GM23248 (cell line): ENCODE measurements around the gene ADISSP. TPM values are rescaled to one million over a fixed set of nuclear protein-coding genes. Genes with fewer than 3 reads are reported as not detected.

Experiments
- DNase-seq: peaks from one replicate; pipeline ENCODE4 v3.0.0-alpha.2; 2015
- H2AFZ ChIP-seq: fragments of 200-600 bp; sonication (generic); 2 replicates; pipeline ENCODE4 v1.6.1; 2016; ENCODE audit warnings: antibody characterized with exemption
- H3F3A ChIP-seq: fragments of 200-600 bp; sonication (generic); 2 replicates; pipeline ENCODE4 v1.6.1; 2016; ENCODE audit warnings: mild to moderate bottlenecking, antibody characterized with exemption, mixed run types; ENCODE audit not compliant: insufficient read depth
- H3K27ac ChIP-seq: fragments of 200-600 bp; sonication (generic); 2 replicates; pipeline ENCODE4 v1.5.1; 2016; ENCODE audit warnings: mild to moderate bottlenecking
- H3K27me3 ChIP-seq: fragments of 200-600 bp; sonication (generic); replicated peaks from 2 replicates; pipeline ENCODE4 v1.6.1; 2016; ENCODE audit warnings: mild to moderate bottlenecking; ENCODE audit not compliant: insufficient read depth
- H3K36me3 ChIP-seq: fragments of 200-600 bp; sonication (generic); 2 replicates; pipeline ENCODE4 v1.6.1; 2016; ENCODE audit warnings: low read depth, mild to moderate bottlenecking
- H3K4me1 ChIP-seq: fragments of 200-600 bp; sonication (generic); 2 replicates; pipeline ENCODE4 v1.6.1; 2016; ENCODE audit warnings: mild to moderate bottlenecking; ENCODE audit not compliant: insufficient read depth
- H3K4me2 ChIP-seq: fragments of 200-600 bp; sonication (generic); one replicate; pipeline ENCODE4 v1.6.1; 2016; ENCODE audit warnings: mild to moderate bottlenecking; ENCODE audit not compliant: unreplicated experiment
- H3K4me3 ChIP-seq: fragments of 200-600 bp; sonication (generic); 2 replicates; pipeline ENCODE4 v1.5.1; 2016; ENCODE audit warnings: mild to moderate bottlenecking
- H3K79me2 ChIP-seq: fragments of 200-600 bp; sonication (generic); 2 replicates; pipeline ENCODE4 v1.6.1; 2016; ENCODE audit warnings: mild to moderate bottlenecking; ENCODE audit not compliant: insufficient read depth
- H3K9ac ChIP-seq: fragments of 200-600 bp; sonication (generic); 2 replicates; pipeline ENCODE4 v1.6.1; 2016; ENCODE audit warnings: mild to moderate bottlenecking
- H3K9me2 ChIP-seq: fragments of 200-600 bp; sonication (generic); 2 replicates; pipeline ENCODE4 v1.6.1; 2016; ENCODE audit warnings: mixed run types, mild to moderate bottlenecking, moderate library complexity; ENCODE audit not compliant: insufficient read depth
- H3K9me3 ChIP-seq: fragments of 200-600 bp; sonication (generic); one replicate; pipeline ENCODE4 v1.6.1; 2017; ENCODE audit warnings: low read depth
- H4K20me1 ChIP-seq: fragments of 200-600 bp; sonication (generic); 2 replicates; pipeline ENCODE4 v1.6.0; 2016; ENCODE audit not compliant: insufficient read depth
- EZH2 ChIP-seq: fragments of 200-600 bp; sonication (generic); IDR thresholded peaks from 2 replicates; pipeline ENCODE4 v1.6.1; 2018; ENCODE audit warnings: antibody characterized with exemption, mild to moderate bottlenecking; ENCODE audit not compliant: insufficient read depth, poor library complexity, severe bottlenecking
- EZH2phosphoT487 ChIP-seq: fragments of 200-600 bp; sonication (generic); IDR thresholded peaks from 2 replicates; pipeline ENCODE4 v1.6.1; 2018; ENCODE audit warnings: antibody characterized with exemption, moderate library complexity, mild to moderate bottlenecking, low read depth; ENCODE audit not compliant: insufficient read depth
- WGBS, 2 experiments: methylation state at CpG; one replicate each; pipeline ENCODE4 v1.1.6; 2015 to 2017; ENCODE audit warnings: low lambda C conversion rate in 2 of 2, low coverage in 1 of 2; ENCODE audit errors: missing lambda C conversion rate in 2 of 2; 5-methylcytosine and 5-hydroxymethylcytosine counted together
- in situ Hi-C: fragments of 300-500 bp; cut with MboI; formaldehyde crosslinking; loops from 2 replicates; pipeline ENCODE4 v1.15.0; 2020
- polyA plus RNA-seq: library from polyadenylated mRNA; unstranded; fragments of >200 nt; fragmentation: Nextera tagmentation; extraction: Ambion mirVana; gene quantifications from 2 replicates; pipeline ENCODE4 v1.2.1, GENCODE V29; 2016
- total RNA-seq: library from RNA; depleted of rRNA; stranded (reverse); fragments of >200 nt; shearing (Covaris generic); gene quantifications from 2 replicates; pipeline ENCODE4 v1.2.3, GENCODE V29; 2014

ADISSP gene
- total and polyA plus RNA-seq, 2 experiments from 2014 or later, result 44.9 to 65.4 TPM

DNA sequence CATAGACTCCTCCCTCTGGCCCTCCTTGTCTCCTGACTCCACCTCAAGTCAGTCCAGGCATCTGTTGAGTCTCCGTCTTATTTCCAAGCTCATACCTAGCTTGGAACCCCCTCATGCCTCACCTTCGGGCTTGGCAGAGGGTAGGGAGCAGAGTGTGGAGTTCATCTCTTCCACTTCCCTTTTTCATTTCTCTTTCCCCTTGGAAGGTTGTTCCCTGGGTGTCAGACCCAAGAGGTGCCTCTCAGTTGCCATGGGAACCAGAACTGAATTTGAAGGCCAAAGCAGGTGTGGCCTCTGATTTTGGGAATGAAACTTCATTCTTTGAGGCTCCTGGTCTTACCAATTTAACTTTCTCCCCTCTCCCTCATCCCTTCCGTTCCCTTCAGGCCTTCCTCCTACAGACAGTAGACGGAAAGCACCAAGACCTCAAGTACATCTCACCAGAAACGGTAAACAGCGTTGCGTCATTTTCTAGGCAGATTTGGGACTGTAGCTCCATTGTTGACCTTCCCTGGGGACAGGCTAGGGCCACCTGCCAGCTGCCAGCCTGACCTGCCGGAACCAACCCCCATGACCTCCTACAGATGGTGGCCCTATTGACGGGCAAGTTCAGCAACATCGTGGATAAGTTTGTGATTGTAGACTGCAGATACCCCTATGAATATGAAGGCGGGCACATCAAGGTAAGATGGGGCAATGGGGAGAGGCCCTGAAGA, 35.1 kb upstream of the ADISSP start:
- TF ChIP-seq EZH2 (no peak), EZH2phosphoT487 (no peak)
- no peak for DNase-seq
- peaks cover 25% of the 10 kb centered on the region for H3F3A ChIP-seq
- peaks cover 32% of the 10 kb centered on the region for H3K4me1 ChIP-seq
- H4K20me1 ChIP-seq, result no peaks in the 10 kb centered on the region
- no peaks in the 10 kb centered on the region; the same call in 1 of the 2 replicates for H3K36me3 ChIP-seq
- H3K4me2 ChIP-seq, result no peak overlapping the region
- no peak overlapping the region for H3K9ac ChIP-seq
- in situ Hi-C loops, result no loop called here
- H3K27me3 ChIP-seq, result no peaks in the 10 kb centered on the region
- H3K27ac ChIP-seq, result no peak overlapping the region
- no peak overlapping the region for H2AFZ ChIP-seq
- H3K79me2 ChIP-seq, result peaks cover 27% of the 10 kb centered on the region
- 94 to 96% methylated on average over 11 of the region's 11 CpGs for WGBS, 2 experiments
- H3K4me3 ChIP-seq, result no peak overlapping the region
- no peaks in the 10 kb centered on the region for H3K9me3 ChIP-seq
- H3K9me2 ChIP-seq, result no peaks in the 10 kb centered on the region

GRCh38 chr20:3801846-3802245, 34.3 kb upstream of the ADISSP start:
- H3K9ac ChIP-seq, result no peak overlapping the region
- H3K27ac ChIP-seq, result no peak overlapping the region
- H2AFZ ChIP-seq, result no peak overlapping the region
- H4K20me1 ChIP-seq, result no peaks in the 10 kb centered on the region
- no peak for DNase-seq
- no peaks in the 10 kb centered on the region for H3K27me3 ChIP-seq
- no peaks in the 10 kb centered on the region; the same call in 1 of the 2 replicates for H3K36me3 ChIP-seq
- no peaks in the 10 kb centered on the region for H3K9me3 ChIP-seq
- H3K4me1 ChIP-seq, result peaks cover 30% of the 10 kb centered on the region
- WGBS, 2 experiments, result 97% methylated on average over 13 of the region's 13 CpGs
- H3K9me2 ChIP-seq, result no peaks in the 10 kb centered on the region
- no peak overlapping the region for H3K4me2 ChIP-seq
- H3F3A ChIP-seq, result peaks cover 19% of the 10 kb centered on the region
- no peak overlapping the region for H3K4me3 ChIP-seq
- H3K79me2 ChIP-seq, result peaks cover 35% of the 10 kb centered on the region
- TF ChIP-seq EZH2phosphoT487 (no peak), EZH2 (no peak)
- in situ Hi-C loops, result no loop called here

GRCh38 chr20:3801299-3801698, 33.7 kb upstream of the ADISSP start:
- no peaks in the 10 kb centered on the region for H3K9me3 ChIP-seq
- H2AFZ ChIP-seq, result no peak overlapping the region
- no peaks in the 10 kb centered on the region; the same call in 1 of the 2 replicates for H3K36me3 ChIP-seq
- no peak overlapping the region for H3K27ac ChIP-seq
- H3K4me3 ChIP-seq, result no peak overlapping the region
- H3K4me1 ChIP-seq, result peaks cover 25% of the 10 kb centered on the region
- H3K4me2 ChIP-seq, result no peak overlapping the region
- peaks cover 14% of the 10 kb centered on the region for H3F3A ChIP-seq
- in situ Hi-C loops, result no loop called here
- no peak for TF ChIP-seq EZH2phosphoT487
- no peak for TF ChIP-seq EZH2
- H3K79me2 ChIP-seq, result peaks cover 41% of the 10 kb centered on the region
- no peak overlapping the region for H3K9ac ChIP-seq
- no peak for DNase-seq
- no peaks in the 10 kb centered on the region for H3K9me2 ChIP-seq
- no peaks in the 10 kb centered on the region for H3K27me3 ChIP-seq
- WGBS, 2 experiments, result 94 to 97% methylated on average over 4 of the region's 4 CpGs
- H4K20me1 ChIP-seq, result no peaks in the 10 kb centered on the region

- Histone ChIP-seq H3K9ac (no peak overlapping the region), H2AFZ (no peak overlapping the region), H3K9me3 (no peaks in the 10 kb centered on the region), H3K4me1 (peaks cover 21% of the 10 kb centered on the region), H3K9me2 (no peaks in the 10 kb centered on the region), H3K27me3 (no peaks in the 10 kb centered on the region), H3K79me2 (peaks cover 41% of the 10 kb centered on the region), H3K4me3 (no peak overlapping the region), H3K36me3 (no peaks in the 10 kb centered on the region; the same call in 1 of the 2 replicates), H4K20me1 (no peaks in the 10 kb centered on the region), H3F3A (peaks cover 9% of the 10 kb centered on the region), H3K27ac (no peak overlapping the region), H3K4me2 (no peak overlapping the region)
- WGBS, 2 experiments, result 77 to 84% methylated on average over 6 to 8 of the region's 8 CpGs
- in situ Hi-C loops, result no loop called here
- no peak for DNase-seq
- TF ChIP-seq EZH2phosphoT487, result no peak
- no peak for TF ChIP-seq EZH2
These were observed 33.3 kb upstream of the ADISSP start for GRCh38 chr20:3800878-3801260.
